A549 (cell line): Measurements from ENCODE around the gene TMEM132D.

Source experiments
- EP300 ChIP-seq, 2 experiments: fragments of >200 bp; sonication (Bioruptor Twin); formaldehyde crosslinking; IDR thresholded peaks; 2 replicates in 1 of 2; 3 replicates in 1 of 2; pipeline ENCODE4 v1.6.1; 2016 to 2017
- JUNB ChIP-seq: fragments of >200 bp; sonication (Bioruptor Twin); formaldehyde crosslinking; IDR thresholded peaks from 2 replicates; pipeline ENCODE4 v1.6.1; 2016
- MAZ ChIP-seq: fragments of 150-350 bp; IDR thresholded peaks from 2 replicates; pipeline ENCODE4 v1.6.1; 2014; ENCODE audit warnings: antibody characterized with exemption, low read depth, low read length, borderline replicate concordance
- POLR2A ChIP-seq: IDR thresholded peaks from 2 replicates; pipeline ENCODE4 v1.6.1; 2012; ENCODE audit warnings: mild to moderate bottlenecking, low read length
- RAD21 ChIP-seq, 2 experiments: fragments of >200 bp in 1 of 2; sonication (Bioruptor Twin) in 1 of 2; formaldehyde crosslinking in 1 of 2; IDR thresholded peaks in 1 of 2; conservative IDR thresholded peaks in 1 of 2; 2 replicates in 1 of 2; 3 replicates in 1 of 2; pipeline ENCODE4 v1.6.1; 2012 to 2018; ENCODE audit warnings: inconsistent platforms in 1 of 2
- RNF2 ChIP-seq: fragments of 200-600 bp; sonication (generic); IDR thresholded peaks from 2 replicates; pipeline ENCODE4 v1.6.1; 2016; ENCODE audit warnings: low read depth, mild to moderate bottlenecking, antibody characterized with exemption, moderate library complexity, borderline replicate concordance
- ZNF302 ChIP-seq: fragments of 250-450 bp; sonication (Bioruptor Pico); IDR thresholded peaks from 2 replicates; pipeline ENCODE4 v1.9.0; 2021; ENCODE audit warnings: inconsistent platforms, mild to moderate bottlenecking, moderate library complexity
- TF ChIP-seq, protein P1 (sequence below): fragments of 200-600 bp; sonication (generic); IDR thresholded peaks from 2 replicates; pipeline ENCODE4 v1.6.1; 2016; ENCODE audit warnings: antibody characterized with exemption, mild to moderate bottlenecking, moderate library complexity
- TF ChIP-seq, protein P2 (sequence below): fragments of >200 bp; sonication (Bioruptor Twin); formaldehyde crosslinking; IDR thresholded peaks from 3 replicates; pipeline ENCODE4 v1.5.1; 2016

DNA sequence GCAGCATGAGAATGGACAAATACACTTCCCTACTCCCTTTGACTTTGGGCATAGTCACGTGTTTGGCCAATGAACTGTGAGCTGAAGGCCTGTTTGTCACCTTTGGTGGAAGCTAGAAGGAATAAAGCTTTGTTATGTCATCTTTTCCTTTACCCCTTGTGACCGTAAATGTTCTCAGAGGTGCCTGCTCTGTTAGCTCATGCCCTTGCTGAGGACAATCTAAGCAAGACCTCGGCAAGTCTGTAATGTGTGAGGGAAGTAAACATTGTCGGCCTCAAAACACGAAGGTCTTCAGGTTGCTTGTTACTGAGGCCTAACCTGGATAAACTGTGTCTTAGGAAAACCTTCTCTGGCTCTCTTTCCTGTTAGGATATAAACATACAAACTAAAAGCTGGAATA lies 354.2 kb downstream of the TMEM132D start:
- TF ChIP-seq RAD21 (conservative IDR thresholded peaks at IDR 0.05 in 1 of 2, IDR thresholded peaks at IDR 0.05 in 1 of 2) (no peak), POLR2A (no peak), ZNF302 (CRISPR knock-in tag) (no peak), JUNB (no peak), MAZ (no peak), RNF2 (no peak), EP300 (IDR thresholded peaks at IDR 0.05) (no peak)
- TF ChIP-seq, protein P1, sequence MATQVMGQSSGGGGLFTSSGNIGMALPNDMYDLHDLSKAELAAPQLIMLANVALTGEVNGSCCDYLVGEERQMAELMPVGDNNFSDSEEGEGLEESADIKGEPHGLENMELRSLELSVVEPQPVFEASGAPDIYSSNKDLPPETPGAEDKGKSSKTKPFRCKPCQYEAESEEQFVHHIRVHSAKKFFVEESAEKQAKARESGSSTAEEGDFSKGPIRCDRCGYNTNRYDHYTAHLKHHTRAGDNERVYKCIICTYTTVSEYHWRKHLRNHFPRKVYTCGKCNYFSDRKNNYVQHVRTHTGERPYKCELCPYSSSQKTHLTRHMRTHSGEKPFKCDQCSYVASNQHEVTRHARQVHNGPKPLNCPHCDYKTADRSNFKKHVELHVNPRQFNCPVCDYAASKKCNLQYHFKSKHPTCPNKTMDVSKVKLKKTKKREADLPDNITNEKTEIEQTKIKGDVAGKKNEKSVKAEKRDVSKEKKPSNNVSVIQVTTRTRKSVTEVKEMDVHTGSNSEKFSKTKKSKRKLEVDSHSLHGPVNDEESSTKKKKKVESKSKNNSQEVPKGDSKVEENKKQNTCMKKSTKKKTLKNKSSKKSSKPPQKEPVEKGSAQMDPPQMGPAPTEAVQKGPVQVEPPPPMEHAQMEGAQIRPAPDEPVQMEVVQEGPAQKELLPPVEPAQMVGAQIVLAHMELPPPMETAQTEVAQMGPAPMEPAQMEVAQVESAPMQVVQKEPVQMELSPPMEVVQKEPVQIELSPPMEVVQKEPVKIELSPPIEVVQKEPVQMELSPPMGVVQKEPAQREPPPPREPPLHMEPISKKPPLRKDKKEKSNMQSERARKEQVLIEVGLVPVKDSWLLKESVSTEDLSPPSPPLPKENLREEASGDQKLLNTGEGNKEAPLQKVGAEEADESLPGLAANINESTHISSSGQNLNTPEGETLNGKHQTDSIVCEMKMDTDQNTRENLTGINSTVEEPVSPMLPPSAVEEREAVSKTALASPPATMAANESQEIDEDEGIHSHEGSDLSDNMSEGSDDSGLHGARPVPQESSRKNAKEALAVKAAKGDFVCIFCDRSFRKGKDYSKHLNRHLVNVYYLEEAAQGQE, result no peak
- TF ChIP-seq, protein P2, sequence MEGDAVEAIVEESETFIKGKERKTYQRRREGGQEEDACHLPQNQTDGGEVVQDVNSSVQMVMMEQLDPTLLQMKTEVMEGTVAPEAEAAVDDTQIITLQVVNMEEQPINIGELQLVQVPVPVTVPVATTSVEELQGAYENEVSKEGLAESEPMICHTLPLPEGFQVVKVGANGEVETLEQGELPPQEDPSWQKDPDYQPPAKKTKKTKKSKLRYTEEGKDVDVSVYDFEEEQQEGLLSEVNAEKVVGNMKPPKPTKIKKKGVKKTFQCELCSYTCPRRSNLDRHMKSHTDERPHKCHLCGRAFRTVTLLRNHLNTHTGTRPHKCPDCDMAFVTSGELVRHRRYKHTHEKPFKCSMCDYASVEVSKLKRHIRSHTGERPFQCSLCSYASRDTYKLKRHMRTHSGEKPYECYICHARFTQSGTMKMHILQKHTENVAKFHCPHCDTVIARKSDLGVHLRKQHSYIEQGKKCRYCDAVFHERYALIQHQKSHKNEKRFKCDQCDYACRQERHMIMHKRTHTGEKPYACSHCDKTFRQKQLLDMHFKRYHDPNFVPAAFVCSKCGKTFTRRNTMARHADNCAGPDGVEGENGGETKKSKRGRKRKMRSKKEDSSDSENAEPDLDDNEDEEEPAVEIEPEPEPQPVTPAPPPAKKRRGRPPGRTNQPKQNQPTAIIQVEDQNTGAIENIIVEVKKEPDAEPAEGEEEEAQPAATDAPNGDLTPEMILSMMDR, result no peak
